GM10266 (cell line): ENCODE measurements around the gene RAPGEF4.

Experiments
- DNase-seq: peaks from one replicate; pipeline ENCODE4 v3.0.0; 2012; ENCODE audit errors: extremely low spot score
- TF ChIP-seq, protein P1 (sequence below): IDR thresholded peaks from 2 replicates; pipeline ENCODE4 v1.5.1; 2012; ENCODE audit warnings: mild to moderate bottlenecking, low read depth; ENCODE audit not compliant: control insufficient read depth, insufficient read depth; ENCODE audit errors: missing control alignments

Gene RAPGEF4

DNA sequence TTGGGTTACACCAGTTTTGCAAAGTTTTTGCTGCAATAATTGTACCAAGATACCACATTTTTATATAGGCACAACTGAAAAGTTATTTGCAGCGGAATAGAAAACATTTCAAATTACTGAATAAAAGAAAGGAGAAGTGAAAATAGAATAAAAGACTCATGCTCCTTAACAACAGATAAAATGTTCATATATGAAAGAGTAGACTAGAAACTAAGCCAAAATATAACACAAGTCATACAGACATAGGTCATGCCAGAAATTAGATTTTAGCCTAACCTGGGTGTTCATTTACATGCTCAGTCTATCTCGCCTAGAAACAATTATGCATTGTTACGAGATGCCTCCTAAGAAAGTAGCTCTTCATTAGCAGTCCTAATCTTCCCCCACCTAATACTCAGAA is 323.6 kb downstream of the RAPGEF4 start:
- TF ChIP-seq, protein P1, sequence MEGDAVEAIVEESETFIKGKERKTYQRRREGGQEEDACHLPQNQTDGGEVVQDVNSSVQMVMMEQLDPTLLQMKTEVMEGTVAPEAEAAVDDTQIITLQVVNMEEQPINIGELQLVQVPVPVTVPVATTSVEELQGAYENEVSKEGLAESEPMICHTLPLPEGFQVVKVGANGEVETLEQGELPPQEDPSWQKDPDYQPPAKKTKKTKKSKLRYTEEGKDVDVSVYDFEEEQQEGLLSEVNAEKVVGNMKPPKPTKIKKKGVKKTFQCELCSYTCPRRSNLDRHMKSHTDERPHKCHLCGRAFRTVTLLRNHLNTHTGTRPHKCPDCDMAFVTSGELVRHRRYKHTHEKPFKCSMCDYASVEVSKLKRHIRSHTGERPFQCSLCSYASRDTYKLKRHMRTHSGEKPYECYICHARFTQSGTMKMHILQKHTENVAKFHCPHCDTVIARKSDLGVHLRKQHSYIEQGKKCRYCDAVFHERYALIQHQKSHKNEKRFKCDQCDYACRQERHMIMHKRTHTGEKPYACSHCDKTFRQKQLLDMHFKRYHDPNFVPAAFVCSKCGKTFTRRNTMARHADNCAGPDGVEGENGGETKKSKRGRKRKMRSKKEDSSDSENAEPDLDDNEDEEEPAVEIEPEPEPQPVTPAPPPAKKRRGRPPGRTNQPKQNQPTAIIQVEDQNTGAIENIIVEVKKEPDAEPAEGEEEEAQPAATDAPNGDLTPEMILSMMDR = no peak
- no peak for DNase-seq

DNA sequence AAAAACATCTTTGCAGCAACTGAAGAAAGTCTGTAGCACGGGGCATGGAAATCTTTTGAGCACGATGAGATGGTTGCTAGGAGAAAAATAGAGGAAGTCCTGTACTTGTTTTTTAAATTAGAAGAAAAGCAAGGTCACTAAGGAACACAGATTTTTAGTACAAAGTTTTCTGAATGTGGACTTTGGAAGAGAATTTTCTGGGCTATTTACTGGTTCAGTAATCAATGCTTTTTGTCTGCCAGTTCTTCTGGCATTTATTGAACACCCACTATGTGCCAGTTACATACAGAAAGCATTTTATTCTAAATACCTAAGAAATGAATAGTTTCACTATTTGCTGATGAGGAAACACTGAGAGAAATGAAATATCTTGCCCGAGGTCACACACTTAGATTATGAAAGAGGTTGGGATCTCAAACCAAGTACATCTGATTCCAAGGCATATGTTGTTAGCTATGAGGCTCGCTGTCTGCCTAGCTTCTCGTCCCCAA is 324.4 kb downstream of the RAPGEF4 start:
- DNase-seq = no peak

DNA sequence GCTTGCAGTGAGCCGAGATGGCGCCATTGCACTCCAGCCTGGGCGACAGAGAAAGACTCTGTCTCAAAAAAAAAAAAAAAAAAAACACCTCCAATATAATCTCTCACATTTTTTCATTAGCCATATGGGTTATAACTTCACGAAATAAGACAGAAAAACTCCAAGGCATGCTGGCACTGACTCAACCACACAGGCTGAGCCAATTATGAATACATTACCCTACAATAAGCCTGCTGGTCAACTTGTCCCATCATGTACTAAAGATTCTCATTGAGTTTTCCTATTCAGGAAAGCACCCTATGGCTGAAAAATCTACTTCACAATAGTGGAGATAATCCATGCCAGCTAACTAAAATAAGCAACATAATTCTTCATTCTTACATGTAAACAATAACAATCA is 327.2 kb downstream of the RAPGEF4 start:
- DNase-seq = no peak
- TF ChIP-seq, protein P1 = no peak

More for the DNA sequence above, 324.4 kb downstream of the RAPGEF4 start:
- TF ChIP-seq, protein P1 = no peak

DNA sequence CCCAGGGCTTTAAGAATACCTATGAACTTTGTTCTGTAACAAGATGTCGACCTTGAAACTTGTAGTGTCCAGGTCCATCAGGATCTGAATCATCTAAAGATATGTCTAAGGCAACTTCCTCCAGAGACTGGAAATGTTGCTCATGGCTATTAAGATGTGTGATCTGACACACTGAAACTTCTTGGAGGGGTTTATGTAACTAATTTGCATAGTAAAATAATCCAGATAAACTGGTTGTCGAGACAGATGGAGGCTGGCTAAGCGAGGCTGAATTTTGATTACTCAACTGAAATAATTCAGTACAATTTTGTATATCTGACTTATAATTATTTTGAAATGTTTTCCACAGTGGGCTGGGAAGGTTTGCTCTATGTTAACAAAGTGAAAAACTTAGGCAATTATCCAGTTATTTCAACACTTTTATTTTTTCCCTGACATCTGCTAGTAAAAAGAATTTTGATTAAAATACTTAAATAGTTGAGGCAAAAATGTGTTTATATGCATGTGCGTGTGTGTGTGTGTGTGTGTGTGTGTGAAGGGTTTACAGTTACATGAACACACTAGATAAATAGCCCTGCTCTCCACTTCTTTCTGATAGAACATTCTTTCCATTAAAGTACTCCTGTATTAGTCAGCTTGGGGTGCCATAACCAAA is 328.6 kb downstream of the RAPGEF4 start:
- TF ChIP-seq, protein P1 = no peak
- DNase-seq = no peak

DNA sequence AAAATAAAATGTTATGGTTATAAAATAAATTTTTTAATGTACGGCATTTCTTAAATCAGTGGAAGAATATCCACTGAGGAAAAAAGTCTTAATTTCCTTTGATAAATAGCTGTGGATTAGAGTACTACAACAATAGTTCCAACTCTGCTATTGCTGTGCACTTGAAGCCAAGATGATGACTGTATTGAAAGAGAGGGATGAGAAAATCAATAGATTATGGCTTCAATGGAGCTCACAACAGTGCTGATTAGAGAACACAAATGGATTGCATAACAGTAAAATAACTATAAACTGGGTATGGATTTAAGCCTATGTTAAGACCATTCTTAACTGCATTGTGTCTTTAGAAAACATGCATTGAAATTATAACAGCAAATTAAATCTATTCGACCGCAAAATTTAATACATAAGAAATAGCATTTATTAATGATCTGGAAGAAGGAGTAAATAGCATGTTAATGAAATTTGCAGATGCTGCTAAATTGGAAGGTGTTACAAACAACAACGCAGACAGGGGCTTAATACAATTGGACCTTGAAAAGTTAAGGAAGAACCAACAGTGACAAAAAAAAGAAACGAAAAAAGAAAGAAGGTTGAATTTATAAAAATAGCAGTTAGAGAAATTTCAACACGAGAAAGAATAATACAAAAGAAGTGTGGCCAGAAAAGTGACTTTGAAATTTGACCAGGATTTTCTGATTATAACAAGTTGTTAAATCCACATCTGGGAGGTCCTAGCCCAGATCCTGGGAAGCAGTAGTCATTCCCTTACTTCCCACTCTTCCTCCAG is 331.4 kb downstream of the RAPGEF4 start:
- TF ChIP-seq, protein P1 = no peak
- DNase-seq = no peak

DNA sequence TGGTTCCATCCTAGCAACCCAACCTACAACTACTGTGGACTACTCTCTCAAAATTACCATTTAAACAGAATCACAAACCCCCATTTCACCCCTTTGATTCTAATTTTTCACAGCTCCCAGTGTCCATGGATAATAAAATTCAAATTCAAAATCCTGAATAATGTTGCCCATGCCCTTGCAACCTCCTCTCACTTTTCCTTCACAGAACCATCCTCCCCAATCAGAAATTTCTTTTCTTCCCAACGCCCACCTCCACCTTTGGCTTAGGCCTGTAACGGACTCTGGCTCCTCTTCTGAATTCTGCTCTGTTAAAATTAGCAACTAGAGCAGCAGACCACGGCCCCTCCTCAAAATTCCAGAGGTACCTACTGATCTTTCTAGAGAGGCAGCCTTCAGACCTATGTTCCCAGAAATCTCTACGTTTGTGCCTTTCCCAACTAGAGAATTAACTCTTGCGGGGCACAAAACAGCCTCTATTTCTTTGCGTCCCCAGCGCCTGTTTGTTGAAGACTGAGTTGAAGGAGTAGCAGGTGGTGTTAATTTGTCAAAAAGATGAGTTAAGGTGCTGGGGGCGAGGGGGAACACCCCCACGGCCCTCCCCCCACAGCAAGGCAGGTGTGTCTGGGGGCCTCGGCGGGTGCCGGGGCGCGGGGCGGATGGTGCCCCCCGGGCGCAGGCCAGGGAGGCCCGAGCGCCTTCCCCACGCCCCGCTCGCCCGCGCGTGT is 339.6 kb downstream of the RAPGEF4 start:
- DNase-seq = no peak
- TF ChIP-seq, protein P1 = no peak
